Inflammatory macrophage treated with lipopolysaccharide for 1 hour (primary cell): ENCODE measurements around the gene NUDT16.

Experiments
- DNase-seq, 2 donors: peaks; one replicate each; pipeline ENCODE4 v3.0.0-alpha.2; 2020 to 2022

NUDT16 gene

DNA sequence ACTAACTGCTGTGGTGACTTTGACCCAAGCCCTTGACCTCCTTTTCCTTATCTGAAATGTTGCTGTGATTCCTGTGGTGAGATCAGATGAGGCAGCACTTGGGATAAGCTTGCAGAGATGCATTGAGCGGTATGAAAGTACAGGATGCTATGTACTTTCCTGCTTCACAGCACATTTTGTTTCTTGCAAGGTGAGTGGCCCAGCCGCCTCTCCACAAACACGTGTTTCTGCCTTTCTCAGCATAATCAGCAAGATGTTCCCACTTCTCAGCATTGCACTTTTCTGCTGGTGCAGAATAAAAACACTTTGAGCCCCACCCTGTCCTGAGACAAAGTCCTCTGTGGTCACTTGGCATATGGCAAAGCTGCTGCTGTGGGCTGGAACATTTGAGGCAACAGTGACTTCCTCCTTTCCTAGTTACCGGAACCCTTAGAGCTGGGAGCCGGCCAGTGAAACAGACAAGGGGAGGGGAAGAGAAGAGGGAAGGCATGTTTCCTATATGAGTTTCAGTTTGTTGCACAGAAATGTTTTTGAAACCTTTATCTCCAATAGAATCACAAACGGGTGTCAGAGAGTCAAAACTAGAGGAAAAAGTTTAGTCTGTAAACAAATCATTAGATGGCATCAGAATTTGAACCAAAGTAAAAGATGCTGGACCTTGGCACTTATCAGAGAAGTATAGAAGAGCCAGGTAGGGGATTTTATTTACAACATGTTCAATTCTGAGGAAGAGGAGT, 5.0 kb downstream of the NUDT16 start:
- peak; percentile 75 to 80 for DNase-seq

GRCh38 chr3:131387796-131388489, 6.4 kb downstream of the NUDT16 start:
- DNase-seq = peak in 1 of 2 donors; percentile 28

- DNase-seq = no peak
Measured at GRCh38 chr3:131388490-131388799, 6.9 kb downstream of the NUDT16 start.

DNA sequence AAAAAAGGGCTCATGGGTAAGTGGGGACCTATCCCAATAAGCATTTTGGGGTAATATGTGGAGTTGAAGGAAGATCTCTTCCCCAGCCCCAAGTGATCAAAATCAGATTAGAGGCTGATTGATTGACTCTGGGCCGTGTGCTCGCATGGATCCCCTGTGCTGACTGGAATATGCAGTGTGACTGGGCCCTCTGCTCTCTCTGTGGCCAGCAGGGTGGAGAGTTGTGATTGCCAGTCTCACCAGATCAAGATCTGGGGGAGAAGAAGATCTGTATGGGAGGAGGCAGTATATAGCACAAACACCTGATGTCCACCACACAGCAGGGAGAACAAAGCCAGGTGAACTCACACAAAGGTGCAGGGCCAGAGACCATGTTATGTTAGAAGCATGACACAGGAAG, 8.8 kb downstream of the NUDT16 start:
- no peak for DNase-seq

- no peak for DNase-seq
Measured at GRCh38 chr3:131393051-131393450, 11.5 kb downstream of the NUDT16 start.

DNA sequence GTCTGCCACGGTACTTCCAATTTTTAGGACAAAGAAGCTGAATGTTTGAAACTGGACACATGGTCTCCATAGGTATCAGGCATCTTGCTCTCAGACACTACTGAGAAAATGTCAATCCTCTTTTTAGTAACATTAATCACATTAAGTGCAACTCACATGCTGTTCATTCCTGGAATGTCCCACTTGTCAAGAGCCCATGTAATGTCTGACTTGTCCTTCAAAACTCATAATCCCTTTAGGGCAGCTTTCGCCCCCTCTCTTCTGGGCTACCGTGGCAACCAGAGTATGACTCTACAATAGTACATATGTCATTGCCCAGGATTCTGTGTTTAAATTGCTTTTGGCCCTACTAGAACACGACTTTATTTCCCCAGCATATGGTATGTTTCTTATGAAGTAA, 12.3 kb downstream of the NUDT16 start:
- DNase-seq = no peak

DNA sequence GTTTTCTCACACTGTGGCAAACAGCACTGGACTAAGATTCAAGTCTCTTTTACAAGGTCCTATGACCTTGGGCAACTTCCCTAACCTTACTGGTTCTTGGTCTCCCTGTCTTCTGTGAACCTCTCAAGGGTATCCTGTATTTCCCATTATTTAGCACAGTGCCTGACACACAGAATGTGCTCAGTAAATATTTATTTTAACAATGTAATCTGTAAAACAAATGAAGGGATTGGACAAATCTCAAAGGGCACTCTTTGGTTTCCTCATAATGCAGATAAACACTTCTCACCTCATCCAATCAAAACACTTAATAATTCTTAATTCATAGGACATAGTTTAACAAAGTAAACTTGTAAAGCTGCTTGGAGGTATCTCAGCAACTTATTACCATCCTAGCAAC, 12.8 kb downstream of the NUDT16 start:
- DNase-seq = no peak

- DNase-seq = no peak
Measured at GRCh38 chr3:131396170-131396569, 14.6 kb downstream of the NUDT16 start.

DNA sequence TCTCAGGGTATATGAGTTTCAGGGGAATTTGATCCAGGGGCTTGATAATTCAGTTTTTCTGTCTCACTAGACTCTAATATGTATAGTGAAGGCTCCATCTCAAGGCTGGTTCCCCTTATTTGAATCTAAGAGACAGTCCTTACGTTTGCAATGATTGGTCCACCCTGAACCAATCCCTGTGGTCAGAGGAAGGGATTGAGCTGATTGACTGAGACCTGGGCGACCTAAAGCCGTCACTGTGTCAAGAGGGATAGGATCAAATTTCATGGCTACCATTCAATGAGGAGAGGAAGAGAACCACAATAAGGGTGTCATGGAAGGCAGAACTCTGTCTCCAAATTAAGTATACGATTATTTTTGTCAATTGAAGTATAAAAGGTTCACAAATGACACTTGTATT, 16.3 kb downstream of the NUDT16 start:
- no peak for DNase-seq

DNA sequence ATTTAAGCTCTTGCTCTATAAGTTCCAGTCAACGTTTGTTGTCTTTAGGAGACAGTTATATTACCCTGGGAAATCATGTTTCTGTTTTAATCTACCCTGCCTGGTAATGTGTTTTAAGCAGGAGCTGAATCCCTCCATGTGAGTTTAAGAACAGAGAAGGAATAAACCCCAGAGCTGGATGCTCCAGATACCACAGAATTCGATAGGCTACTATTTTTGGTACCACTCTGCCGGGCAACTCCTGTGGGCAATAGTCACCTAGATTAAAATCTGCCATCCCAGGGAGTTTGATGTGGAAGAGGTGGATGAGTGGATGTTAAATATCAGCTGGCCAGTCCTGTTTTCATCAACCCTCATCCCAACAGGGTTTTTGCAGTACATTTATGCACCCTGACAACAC, 20.4 kb downstream of the NUDT16 start:
- DNase-seq = no peak

DNA sequence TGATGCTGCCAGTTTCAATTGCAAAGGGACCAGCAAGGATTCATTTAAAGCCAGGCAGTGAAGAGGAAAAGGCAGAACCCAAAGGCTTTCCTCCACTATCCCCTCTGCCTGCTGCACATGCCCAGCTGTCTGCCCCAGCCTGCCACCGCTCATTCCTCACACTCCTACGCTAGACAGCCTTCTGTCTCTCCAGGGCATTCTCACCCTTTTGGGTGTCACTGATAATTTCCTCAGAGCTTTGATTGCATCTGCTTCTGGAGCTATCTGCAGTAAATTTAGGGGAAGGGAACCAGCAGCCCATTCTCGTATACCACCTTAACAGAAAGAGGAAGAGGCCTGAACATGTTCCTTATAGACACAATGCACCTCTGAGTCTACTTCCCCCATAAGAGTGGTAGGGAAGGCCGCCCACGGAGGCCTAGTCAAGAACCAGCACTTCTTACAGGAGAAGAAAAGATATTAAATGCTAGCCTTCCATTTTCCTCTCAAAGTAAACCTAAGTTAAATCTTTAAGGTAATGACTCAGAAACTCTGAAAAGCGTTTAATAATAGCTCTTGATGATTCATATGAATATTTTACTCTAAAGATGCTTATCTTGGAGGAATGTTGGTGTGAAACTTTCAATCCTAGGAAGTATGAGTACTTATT, 20.9 kb downstream of the NUDT16 start:
- DNase-seq = peak; percentile 42 to 60

DNA sequence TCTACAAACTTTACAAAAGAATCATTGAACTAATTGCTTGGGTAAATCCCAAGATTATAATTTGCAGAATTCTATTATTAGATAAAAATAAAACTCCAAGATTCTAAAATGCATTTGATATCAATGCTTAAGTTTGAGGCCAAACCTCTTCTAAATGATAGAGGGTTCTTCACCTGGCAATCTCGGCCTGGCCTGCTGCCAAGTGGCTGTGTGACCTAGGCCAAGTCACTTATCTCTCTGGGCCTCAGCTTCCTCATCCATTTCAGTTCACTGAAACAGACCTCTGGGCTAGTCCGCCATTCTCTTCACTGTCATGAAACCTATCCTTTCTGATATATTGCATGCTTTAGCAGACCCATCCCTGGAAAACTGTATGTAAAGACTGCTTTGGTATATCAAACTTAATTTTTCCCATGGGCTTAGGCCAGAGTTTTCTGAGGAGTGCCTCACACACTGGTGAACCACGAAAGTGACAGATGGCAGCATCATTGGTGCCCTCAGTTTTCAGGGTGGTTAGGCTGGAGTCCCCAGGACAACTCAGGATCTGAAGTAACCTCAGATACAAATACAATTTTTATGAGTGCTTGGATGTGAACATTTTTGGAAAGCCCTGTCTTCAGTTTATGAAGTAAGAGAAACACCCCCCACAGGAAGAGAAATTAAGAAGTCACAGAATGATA, 21.8 kb downstream of the NUDT16 start:
- no peak for DNase-seq

DNA sequence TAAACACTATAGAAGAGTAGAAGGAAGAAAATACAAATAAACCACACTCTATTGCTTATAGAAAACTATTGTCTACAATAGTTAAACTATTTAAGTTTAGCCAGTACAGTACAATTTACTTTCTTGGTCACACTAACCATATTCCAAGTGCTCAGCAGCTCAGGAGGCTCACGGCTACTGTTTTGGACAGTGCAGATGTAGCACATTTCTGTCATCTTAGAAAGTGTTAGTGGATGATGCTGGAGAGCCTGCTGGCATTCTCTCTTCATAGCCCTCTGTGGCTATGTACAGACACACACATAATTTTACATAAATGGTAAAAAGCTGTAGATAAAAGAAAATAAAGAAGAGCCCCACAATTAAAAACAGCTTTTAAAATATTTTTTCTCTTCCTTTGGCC, 23.8 kb downstream of the NUDT16 start:
- no peak for DNase-seq

- no peak for DNase-seq
Measured at GRCh38 chr3:131406274-131406673, 24.7 kb downstream of the NUDT16 start.

DNA sequence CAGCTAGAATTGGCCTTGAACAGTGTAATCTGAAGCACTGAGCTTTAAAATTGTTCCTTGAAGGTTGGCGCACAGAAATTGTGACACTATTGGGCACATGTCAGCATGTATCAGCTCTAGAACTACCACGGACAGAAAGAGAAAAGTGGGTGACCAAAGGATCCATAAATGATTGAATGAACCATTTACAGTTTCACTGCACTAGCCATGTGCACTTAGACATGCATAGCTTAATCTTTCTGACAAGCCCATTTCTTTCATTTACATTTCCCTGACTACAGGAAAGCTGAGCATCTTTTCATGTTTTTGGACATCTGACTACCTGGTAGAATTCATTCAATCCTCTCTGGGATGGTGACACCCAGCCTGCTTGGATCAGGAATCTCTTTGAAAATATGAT, 36.2 kb downstream of the NUDT16 start:
- DNase-seq = no peak

DNA sequence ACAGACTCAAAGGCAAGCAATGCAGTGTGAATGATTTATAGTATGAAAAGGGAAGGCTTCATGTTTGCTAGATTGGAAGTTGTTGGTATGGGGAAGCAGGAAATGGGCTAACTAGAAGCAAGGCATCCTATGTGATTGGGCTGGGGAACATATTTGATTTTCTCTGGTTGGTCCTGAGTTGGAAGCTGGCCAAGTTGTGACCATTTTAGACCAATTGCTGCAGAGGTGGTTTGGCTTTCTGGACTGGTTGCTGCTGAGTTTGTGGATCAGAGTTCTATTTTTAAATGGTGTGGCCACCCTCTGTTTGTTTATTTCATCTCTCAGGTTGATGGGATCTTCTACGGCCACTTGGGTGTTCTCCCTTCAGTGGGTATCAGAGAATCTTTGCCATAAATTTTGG, 39.7 kb downstream of the NUDT16 start:
- DNase-seq = no peak

DNA sequence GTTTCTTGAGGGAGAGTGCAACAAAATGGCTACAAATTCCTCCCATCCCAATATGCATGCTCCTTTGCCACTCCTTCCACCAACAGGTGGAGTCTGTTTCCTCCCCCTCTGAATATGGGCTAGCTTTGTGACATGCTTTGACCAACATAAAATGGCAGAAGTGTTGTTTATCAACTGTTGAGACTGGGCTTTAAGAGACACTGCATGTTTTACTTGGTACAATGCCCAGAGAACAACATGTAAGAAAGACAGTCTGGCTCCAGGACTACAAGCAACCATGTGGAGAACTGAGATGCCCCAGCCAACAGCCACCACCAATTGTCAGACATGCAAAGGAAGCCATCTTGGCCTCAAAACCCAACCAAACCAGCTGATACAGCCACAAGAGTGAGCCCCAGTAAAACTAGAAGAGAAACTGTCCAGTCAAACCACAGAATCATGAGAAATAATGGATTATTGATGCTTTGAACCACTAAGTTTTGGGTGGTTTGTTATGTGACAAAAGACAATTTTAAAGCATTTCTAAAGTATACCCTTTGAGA, 40.5 kb downstream of the NUDT16 start:
- DNase-seq = no peak

- no peak for DNase-seq
Measured at GRCh38 chr3:131427226-131427625, 45.7 kb downstream of the NUDT16 start.

GRCh38 chr3:131431754-131432153, 50.2 kb downstream of the NUDT16 start:
- DNase-seq = no peak

- no peak for DNase-seq
Measured at GRCh38 chr3:131432441-131432840, 50.9 kb downstream of the NUDT16 start.

- DNase-seq = no peak
Measured at GRCh38 chr3:131435000-131435399, 53.4 kb downstream of the NUDT16 start.
